Urinary bladder (tissue), 4 donors: ENCODE data around the gene CCR3. TPM values are rescaled to one million over a fixed set of nuclear protein-coding genes. Genes with fewer than 3 reads are reported as not detected.
"Not testable (repeated sequence)": the region's sequence is repeated elsewhere in the genome, so short reads cannot be mapped to it uniquely, and the experiment has no call there.

Experiments used
- DNase-seq: peaks from one replicate; pipeline ENCODE4 v3.0.0-alpha.2; 2015; ENCODE audit errors: extremely low spot score
- H3K27ac ChIP-seq: one replicate; pipeline ENCODE4 v1.5.1; 2013; ENCODE audit warnings: low read depth, mild to moderate bottlenecking, moderate library complexity
- H3K36me3 ChIP-seq: one replicate; pipeline ENCODE4 v1.6.1; 2013; ENCODE audit warnings: mild to moderate bottlenecking, moderate library complexity; ENCODE audit not compliant: insufficient read depth
- H3K4me1 ChIP-seq: one replicate; pipeline ENCODE4 v1.6.1; 2013; ENCODE audit warnings: mild to moderate bottlenecking, moderate library complexity; ENCODE audit not compliant: insufficient read depth
- H3K4me3 ChIP-seq: one replicate; pipeline ENCODE4 v1.5.1; 2013; ENCODE audit warnings: low read depth, low read length
- WGBS: extraction: QIAGEN DNeasy Blood & Tissue Kit; methylation state at CpG from one replicate; pipeline ENCODE4 v1.1.7; 2013; 5-methylcytosine and 5-hydroxymethylcytosine counted together
- polyA plus RNA-seq: library from polyadenylated mRNA; stranded (reverse); fragments of 200-250 nt; gene quantifications from one replicate; pipeline ENCODE4 v1.2.3, GENCODE V29; 2013
- total RNA-seq: library from RNA; depleted of rRNA; stranded (reverse); fragments of >200 nt; gene quantifications from one replicate; pipeline ENCODE4 v1.2.3, GENCODE V29; 2014
- donor health status: healthy with polysubstance abuse.
- donor health status: healthy.

Gene CCR3
- total RNA-seq (not detected), polyA plus RNA-seq (not detected)

DNA sequence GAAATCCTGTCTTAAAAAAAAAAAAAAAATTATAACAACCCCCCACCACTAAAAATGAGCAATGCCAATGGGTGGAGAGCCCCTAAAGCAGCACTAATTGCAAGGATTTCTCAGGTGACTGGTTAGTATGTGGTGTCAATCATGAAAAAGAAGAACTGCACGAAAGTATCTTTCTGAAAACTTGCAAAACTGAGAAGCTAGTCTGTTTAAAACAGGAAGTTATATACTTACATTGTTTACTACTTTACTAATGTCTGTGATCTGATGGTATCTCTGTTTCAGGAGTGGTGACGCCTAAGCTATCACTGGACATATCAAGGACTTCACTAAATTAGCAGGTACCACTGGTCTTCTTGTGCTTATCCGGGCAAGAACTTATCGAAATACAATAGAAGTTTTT, at the start of gene CCR3:
CCR3 (plus strand) TSS at position 341 of the 400 bp plus-strand sequence. CDS start 22,699 bp downstream, outside the sequence.
- 70% methylated on average over 4 of the region's 4 CpGs for WGBS
- DNase-seq, result no peak
- H3K4me1 ChIP-seq, result no peaks in the 10 kb centered on the region
- no peaks in the 10 kb centered on the region for H3K36me3 ChIP-seq
- no peak within 1 kb of the TSS for H3K4me3 ChIP-seq
- H3K27ac ChIP-seq, result no peak within 1 kb of the TSS

GRCh38 chr3:46192939-46193338, 49.3 kb upstream of the CCR3 start:
- no peak overlapping the region for H3K4me3 ChIP-seq
- 77% methylated on average over 5 of the region's 5 CpGs for WGBS
- H3K27ac ChIP-seq, result no peak overlapping the region
- DNase-seq, result no peak
- H3K36me3 ChIP-seq, result no peaks in the 10 kb centered on the region
- H3K4me1 ChIP-seq, result no peaks in the 10 kb centered on the region

DNA sequence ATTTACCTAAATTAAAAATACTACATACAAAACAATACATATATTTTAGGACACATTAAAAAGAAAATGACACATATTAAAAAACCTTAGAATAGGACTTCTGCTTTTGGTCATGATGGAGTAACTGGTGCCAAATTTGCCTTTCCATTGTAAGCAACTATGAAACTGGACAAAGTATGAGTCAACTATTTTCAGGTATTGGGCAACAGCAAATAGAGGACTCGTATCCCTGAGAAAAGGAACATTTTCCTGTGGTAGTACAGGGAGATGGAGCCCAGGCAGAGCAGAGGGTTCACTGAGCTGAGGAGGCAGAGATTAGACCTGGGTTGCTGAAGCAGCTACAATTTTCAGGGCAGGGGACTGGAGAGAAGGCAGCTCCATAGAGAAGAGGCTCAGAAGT, 48.8 kb upstream of the CCR3 start:
- Histone ChIP-seq H3K4me1 (no peaks in the 10 kb centered on the region), H3K4me3 (no peak overlapping the region), H3K36me3 (no peaks in the 10 kb centered on the region), H3K27ac (no peak overlapping the region)
- DNase-seq, result no peak
- WGBS, result 73% methylated on average over 1 of the region's 1 CpG

GRCh38 chr3:46194868-46195553, 47.2 kb upstream of the CCR3 start:
- 88% methylated on average over 4 of the region's 4 CpGs for WGBS
- H3K27ac ChIP-seq, result no peak overlapping the region
- H3K4me1 ChIP-seq, result no peaks in the 10 kb centered on the region
- no peaks in the 10 kb centered on the region for H3K36me3 ChIP-seq
- H3K4me3 ChIP-seq, result no peak overlapping the region
- no peak for DNase-seq

GRCh38 chr3:46196261-46196957, 45.9 kb upstream of the CCR3 start:
- 80% methylated on average over 7 of the region's 7 CpGs for WGBS
- DNase-seq, result no peak
- no peak overlapping the region for H3K27ac ChIP-seq
- H3K4me3 ChIP-seq, result no peak overlapping the region
- no peaks in the 10 kb centered on the region for H3K36me3 ChIP-seq
- no peaks in the 10 kb centered on the region for H3K4me1 ChIP-seq

DNA sequence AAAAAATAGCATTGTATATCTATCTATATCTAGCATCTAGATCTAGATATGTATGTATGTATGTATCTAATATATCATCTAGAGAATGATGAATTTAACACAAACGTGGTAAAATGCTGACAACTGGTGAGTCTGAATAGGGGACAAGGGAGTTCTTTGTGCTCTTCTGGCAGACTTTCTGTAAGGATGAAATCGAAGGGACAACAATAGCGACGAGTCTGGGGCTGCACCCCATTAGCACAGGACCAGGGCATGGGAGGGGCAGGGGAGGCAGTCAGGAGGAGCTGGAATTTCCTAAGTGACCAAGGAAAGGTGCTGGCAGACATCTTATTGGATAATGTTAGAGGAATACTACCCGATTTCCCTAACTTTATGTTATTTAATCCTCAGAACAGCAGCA, 42.0 kb upstream of the CCR3 start:
- no peak for DNase-seq

DNA sequence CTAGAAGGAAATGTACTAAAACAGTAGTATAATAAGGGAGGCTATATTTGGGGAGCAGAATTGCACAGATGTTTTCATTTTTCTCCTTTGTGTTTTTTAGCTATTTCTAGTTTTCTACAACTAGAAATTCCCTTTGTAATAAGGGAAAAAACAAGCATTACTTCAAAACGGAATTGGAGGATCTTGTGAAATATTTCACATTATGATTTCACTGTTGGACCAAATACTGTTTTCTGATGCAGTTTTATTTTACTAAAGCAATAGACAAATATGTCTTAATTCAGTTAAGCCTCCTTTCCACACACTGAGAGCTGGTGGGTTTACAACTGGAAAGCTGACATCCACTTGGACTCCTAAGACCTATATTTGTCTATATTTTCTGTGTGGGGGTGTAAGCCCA, 41.5 kb upstream of the CCR3 start:
- Histone ChIP-seq H3K4me1 (no peaks in the 10 kb centered on the region), H3K27ac (no peak overlapping the region), H3K36me3 (no peaks in the 10 kb centered on the region), H3K4me3 (no peak overlapping the region)
- DNase-seq, result no peak
- 58% methylated on average over 1 of the region's 1 CpG for WGBS

More for the DNA sequence above, 42.0 kb upstream of the CCR3 start:
- Histone ChIP-seq H3K4me3 (no peak overlapping the region), H3K27ac (no peak overlapping the region), H3K4me1 (no peaks in the 10 kb centered on the region), H3K36me3 (no peaks in the 10 kb centered on the region)
- WGBS, result 67% methylated on average over 5 of the region's 5 CpGs

- no peak overlapping the region for H3K27ac ChIP-seq
- no peaks in the 10 kb centered on the region for H3K36me3 ChIP-seq
- no peak overlapping the region for H3K4me3 ChIP-seq
- no peaks in the 10 kb centered on the region for H3K4me1 ChIP-seq
- DNase-seq, result no peak
- WGBS, result 81% methylated on average over 4 of the region's 4 CpGs
Observed at GRCh38 chr3:46202535-46202934, 39.7 kb upstream of the CCR3 start.

- H3K4me1 ChIP-seq, result no peaks in the 10 kb centered on the region
- no peak overlapping the region for H3K27ac ChIP-seq
- H3K4me3 ChIP-seq, result no peak overlapping the region
- DNase-seq, result no peak
- H3K36me3 ChIP-seq, result no peaks in the 10 kb centered on the region
- 94% methylated on average over 12 of the region's 12 CpGs for WGBS
Observed at GRCh38 chr3:46203681-46204080, 38.6 kb upstream of the CCR3 start.

GRCh38 chr3:46205286-46205960, 36.8 kb upstream of the CCR3 start:
- no peak overlapping the region for H3K4me3 ChIP-seq
- no peaks in the 10 kb centered on the region for H3K4me1 ChIP-seq
- H3K27ac ChIP-seq, result no peak overlapping the region
- H3K36me3 ChIP-seq, result no peaks in the 10 kb centered on the region
- DNase-seq, result no peak
- 55% methylated on average over 2 of the region's 2 CpGs for WGBS

DNA sequence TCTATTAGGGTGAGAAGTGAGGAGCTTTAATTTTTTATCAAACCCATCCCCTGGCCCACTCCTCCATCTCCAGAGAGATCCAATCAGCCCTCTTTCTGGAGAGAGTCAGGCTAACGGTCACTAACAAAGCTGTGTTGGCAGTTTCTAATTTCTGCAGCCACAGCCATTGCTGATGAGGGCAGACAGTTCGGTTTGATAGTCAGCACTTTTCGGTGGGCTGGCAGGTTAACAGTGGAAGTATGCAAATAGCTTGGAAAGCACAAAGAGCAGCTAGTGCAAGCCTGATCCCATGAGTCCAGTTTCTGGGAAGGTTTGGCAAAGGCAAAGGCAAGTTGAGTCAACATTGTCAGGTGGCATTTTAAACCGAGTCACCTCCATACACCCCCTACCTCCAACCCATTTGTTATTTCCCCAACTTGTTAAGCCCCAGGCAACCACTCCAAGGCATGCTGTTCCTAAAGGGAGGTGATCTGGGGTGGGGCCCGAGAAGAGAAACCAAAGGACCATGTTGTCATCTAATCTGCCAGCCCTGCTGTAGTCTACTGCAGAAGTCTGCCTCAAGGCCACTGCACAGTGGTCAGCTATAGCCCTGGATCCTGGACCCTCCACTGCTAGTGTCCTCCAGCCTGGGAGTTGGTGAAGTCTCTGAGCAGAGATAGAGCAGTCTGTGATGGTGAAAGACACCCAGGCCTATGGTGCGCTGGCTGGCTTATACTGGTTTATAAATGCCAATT, 35.8 kb upstream of the CCR3 start:
- Histone ChIP-seq H3K27ac (no peak overlapping the region), H3K36me3 (no peaks in the 10 kb centered on the region), H3K4me3 (no peak overlapping the region), H3K4me1 (no peaks in the 10 kb centered on the region)
- 76% methylated on average over 6 of the region's 6 CpGs for WGBS
- DNase-seq, result no peak

DNA sequence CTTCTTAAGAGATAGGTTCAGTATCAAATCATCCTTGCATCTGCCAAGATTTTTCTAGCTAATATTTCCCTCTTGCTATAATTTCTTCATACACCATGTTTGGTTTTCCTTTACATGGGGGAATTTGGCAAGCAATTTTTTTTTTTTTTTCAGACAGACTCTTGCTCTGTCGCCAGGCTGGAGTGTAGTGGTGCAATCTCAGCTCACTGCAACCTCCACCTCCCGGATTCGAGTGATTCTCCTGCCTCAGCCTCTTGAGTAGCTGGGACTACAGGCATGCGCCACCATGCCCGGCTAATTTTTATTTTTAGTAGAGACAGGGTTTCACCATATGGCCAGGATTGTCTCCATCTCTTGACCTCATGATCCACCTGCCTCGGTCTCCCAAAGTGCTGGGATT, 34.7 kb upstream of the CCR3 start:
- DNase-seq, H3K27ac ChIP-seq, H3K4me1 ChIP-seq, H3K36me3 ChIP-seq, H3K4me3 ChIP-seq: not testable (repeated sequence)
- WGBS, result 91% methylated on average over 6 of the region's 6 CpGs

DNA sequence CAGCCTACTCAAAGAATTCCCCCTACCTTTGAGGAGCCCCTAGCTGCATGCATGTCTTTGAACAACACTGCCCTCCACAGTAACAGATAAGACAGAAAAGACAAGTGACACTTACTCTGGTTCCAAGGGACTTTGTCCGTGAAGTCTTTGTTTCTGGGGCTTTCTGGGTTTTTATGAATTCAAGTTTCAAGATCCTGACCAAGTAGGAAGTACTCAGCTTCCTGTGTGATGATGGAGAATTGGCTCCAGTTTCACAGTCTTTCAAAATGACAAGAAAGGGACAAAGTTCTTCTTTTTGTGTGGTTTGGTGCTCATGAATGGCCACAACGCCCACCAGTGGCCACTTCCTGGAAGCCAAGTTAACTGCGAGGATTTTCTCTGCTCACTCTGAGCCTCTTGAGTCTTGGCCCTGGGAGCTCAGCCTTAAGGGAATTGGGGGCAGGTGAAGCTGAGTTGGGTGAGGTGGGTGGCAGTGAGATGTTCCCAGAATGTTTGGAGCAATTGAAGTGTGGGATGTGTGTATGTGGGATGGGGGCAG, 34.0 kb upstream of the CCR3 start, which contains the start of gene CCR1:
CCR1 (minus strand) TSS at position 147 of the 538 bp plus-strand sequence. CDS start 4,000 bp downstream, outside the sequence.
- Histone ChIP-seq H3K4me3 (no peak within 1 kb of the TSS), H3K27ac (no peak within 1 kb of the TSS), H3K36me3 (no peaks in the 10 kb centered on the region), H3K4me1 (no peaks in the 10 kb centered on the region)
- 31% methylated on average over 3 of the region's 3 CpGs for WGBS
- DNase-seq, result no peak
